Right ventricle myocardium inferior (tissue), 1 donor: ENCODE measurements around the gene STAG3. TPM values are rescaled to one million over a fixed set of nuclear protein-coding genes. Genes with fewer than 3 reads are reported as not detected.

ENCODE experiments used
- microRNA-seq: library from miRNA; unstranded; fragments of <30 nt; microRNA quantifications from one replicate; pipeline ENCODE4 v1.2.0, GENCODE V29; 2020
- total RNA-seq: library from RNA; stranded (reverse); fragmentation: NEBNext Ultra II Directional; extraction: Animal tissue kit (Norgen Biotek cat#: 25700); gene quantifications from one replicate; pipeline ENCODE4 v1.2.1, GENCODE V29; 2021
- donor health status: DM: no; HTN: yes; CAD: no; lungs with severe emphysema.

STAG3 gene
- total RNA-seq, 1 donor from 2014 or later, result 0.51 TPM

Small RNAs within 50 kb of the gene (microRNA-seq; reads per million reads assigned to microRNA genes)
- gene MIR4658, result not detected

Other genes with a start within 250 kb of the STAG3 start
- 0.30 TPM for gene GJC3, start 248.3 kb upstream of the STAG3 start, total RNA-seq
- 94.1 TPM for gene AZGP1, start 201.9 kb upstream of the STAG3 start, total RNA-seq
- 36.1 TPM for gene ZKSCAN1, start 162.3 kb upstream of the STAG3 start, total RNA-seq
- gene ZSCAN21, start 128.1 kb upstream of the STAG3 start, total RNA-seq, result 9.4 TPM
- 14.6 TPM for gene ZNF3, start 96.2 kb upstream of the STAG3 start, total RNA-seq
- gene COPS6, start 88.9 kb upstream of the STAG3 start, total RNA-seq, result 117 TPM
- gene MCM7, start 76.5 kb upstream of the STAG3 start, total RNA-seq, result 25.4 TPM
- 10.1 TPM for gene AP4M1, start 76.3 kb upstream of the STAG3 start, total RNA-seq
- gene TAF6, start 58.6 kb upstream of the STAG3 start, total RNA-seq, result 29.3 TPM
- 10.6 TPM for gene CNPY4, start 58.3 kb upstream of the STAG3 start, total RNA-seq
- gene MBLAC1, start 51.0 kb upstream of the STAG3 start, total RNA-seq, result 2.1 TPM
- 99.4 TPM for gene LAMTOR4, start 29.0 kb upstream of the STAG3 start, total RNA-seq
- 7.1 TPM for gene TRAPPC14, start 19.2 kb upstream of the STAG3 start, total RNA-seq
- 3.1 TPM for gene GAL3ST4, start 9.3 kb upstream of the STAG3 start, total RNA-seq
- 0.32 TPM for gene GPC2, start 537 bp upstream of the STAG3 start, total RNA-seq
- gene PVRIG, start 42.0 kb downstream of the STAG3 start, total RNA-seq, result not detected
- not detected for gene SPDYE3, start 129.8 kb downstream of the STAG3 start, total RNA-seq
- gene PILRB, start 180.2 kb downstream of the STAG3 start, total RNA-seq, result 9.2 TPM
- 3.8 TPM for gene PILRA, start 195.6 kb downstream of the STAG3 start, total RNA-seq